ENCODE measurements around the gene RHOT1.
A peak's percentile ranks its signal among the peaks of the same experiment; 100 is the strongest.
"Not testable (repeated sequence)": the region's sequence is repeated elsewhere in the genome, so short reads cannot be mapped to it uniquely, and the experiment has no call there.

RHOT1 gene

DNA sequence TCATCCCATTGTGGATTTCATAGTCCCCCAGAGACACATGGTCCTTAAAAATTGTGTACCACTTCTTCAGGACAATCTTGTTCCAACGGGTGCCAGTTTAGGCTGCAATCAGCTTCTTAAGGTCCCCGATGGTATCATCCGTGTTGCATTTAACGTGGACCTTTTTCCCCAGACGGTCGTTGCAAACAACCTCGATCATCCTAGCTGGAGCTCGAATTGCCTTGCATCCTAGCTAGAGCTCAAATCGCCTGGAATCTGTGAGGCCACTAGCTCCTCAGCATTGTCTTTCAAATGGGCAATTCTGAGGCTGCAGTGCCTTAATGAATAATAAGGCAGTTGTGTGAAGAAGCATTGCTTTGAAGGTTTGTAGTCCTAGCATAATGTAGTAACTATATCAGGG lies 85.6 kb downstream of the RHOT1 start:
- DNase-seq (ENCODE audit: low spot score), result no peak

DNA sequence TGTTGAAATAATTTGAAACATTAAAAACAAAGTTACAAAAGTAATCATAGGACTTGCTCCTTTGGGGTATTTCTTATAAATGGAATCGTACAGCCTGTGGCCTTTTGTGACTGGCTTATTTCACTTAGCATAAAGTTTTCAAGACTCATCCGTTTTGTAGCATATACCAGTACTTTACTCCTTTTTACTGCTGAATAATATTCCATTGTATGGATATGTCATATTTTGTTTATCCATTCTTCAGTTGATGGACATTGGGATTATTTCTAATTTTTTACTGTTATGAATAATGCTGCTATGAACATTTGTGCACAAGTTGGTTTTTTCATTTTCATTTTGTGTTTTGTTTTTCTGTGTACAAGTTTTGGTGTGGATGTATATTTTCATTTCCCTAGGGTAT lies 93.3 kb downstream of the RHOT1 start:
- no peak for DNase-seq (ENCODE audit: low spot score)

DNA sequence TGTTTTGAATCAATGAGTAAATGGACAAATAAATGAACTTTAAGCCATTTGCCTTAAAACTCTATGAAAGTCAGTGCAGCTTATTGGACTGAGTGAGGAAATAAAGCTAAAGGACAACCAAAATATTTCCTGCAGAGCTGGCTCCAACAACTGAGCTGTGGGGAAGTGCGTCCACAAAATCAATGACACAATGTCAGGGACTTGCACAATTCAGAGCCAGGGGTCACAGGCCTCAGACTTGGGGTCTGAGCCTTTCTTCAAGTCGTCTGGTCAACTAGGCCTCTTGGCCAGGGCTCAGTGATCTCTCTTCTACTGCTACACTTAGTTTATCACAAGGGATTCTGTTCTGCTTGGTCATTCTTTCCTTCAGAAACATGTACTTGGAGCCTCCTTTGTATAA lies 97.2 kb downstream of the RHOT1 start:
- DNase-seq (ENCODE audit: low spot score), result no peak

GRCh38 chr17:32240750-32241149 lies 98.4 kb downstream of the RHOT1 start:
- no peak for DNase-seq (ENCODE audit: low spot score)

- DNase-seq (ENCODE audit: low spot score), result no peak
Measured at GRCh38 chr17:32241640-32242039, 99.3 kb downstream of the RHOT1 start.

GRCh38 chr17:32249475-32249874 lies 107.2 kb downstream of the RHOT1 start:
- no peak for DNase-seq (ENCODE audit: low spot score)

- DNase-seq (ENCODE audit: low spot score), result peak; percentile 82
Measured at GRCh38 chr17:32253117-32253611, 110.9 kb downstream of the RHOT1 start.

DNA sequence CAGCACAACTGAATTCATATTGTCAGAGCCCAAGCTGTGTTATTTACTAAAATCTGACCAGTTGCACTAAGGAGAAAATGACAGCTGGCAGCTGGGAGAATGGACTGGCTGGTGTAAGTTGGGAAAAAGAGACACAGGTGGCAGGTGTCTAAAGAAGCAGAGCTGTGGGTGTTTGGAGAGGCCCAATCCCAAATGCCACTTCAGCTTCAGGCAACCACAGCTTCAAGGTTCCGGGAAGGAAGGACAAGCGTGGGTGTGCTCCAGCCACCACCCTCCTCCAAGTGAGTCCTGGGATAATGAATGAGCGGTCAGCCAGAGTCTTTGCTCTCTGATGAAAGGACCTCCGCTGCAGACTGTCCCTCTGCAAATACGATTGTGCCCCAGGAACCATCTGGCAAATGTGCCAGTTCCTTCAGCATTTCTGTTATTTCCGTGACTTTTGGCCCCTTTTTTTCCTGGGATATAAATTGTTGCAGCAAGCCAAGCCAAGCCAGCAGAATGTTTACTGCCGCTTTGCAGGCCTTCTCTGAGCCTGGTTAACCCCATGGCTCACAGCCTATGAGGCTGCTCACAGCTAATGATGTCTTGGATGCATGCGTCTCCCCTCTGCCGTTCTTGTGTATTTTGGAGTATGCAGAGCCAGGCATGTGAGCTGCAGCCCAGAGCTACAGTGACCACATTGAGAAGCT lies 113.9 kb downstream of the RHOT1 start:
- DNase-seq (ENCODE audit: low spot score), result no peak

DNA sequence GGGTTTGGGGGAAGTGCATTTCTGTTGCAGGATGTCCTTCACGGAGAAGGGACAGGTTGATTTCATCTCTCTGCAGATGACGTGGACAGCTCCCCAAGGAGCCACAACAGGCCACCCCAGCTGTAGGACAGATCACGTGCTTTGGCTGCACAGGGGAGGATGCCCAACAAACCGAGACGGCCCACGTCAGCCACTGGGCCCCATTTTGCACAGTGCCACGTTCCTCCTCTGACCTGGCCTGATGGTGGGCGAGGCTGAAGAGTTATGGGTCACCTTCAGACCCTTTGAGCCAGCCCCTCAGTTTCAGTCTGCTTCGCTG lies 114.4 kb downstream of the RHOT1 start:
- no peak for DNase-seq (ENCODE audit: low spot score)

- no peak for DNase-seq (ENCODE audit: low spot score)
Measured at GRCh38 chr17:32258383-32259140, 116.3 kb downstream of the RHOT1 start.

DNA sequence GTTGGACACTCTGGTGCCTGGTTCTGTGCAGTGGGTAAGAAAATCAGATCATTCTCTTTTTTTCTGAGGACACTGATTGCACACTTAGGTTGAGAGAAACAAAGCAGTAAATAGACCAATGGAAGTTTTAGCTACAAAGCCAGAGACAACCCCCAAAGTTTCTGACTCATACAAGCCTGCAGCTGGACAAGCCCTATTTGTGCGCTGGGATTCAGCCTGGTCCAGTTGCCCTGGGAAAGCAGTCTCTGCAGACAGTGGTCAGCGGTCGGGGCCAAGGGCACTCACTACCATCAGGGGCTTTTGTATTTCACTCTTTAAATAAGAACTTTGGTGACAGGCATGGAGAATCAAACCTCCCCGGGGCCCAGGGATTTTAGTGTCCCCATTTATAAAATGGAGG lies 117.3 kb downstream of the RHOT1 start:
- peak; percentile 77 for DNase-seq (ENCODE audit: low spot score)

- no peak for DNase-seq (ENCODE audit: low spot score)
Measured at GRCh38 chr17:32261417-32261736, 119.1 kb downstream of the RHOT1 start.

DNA sequence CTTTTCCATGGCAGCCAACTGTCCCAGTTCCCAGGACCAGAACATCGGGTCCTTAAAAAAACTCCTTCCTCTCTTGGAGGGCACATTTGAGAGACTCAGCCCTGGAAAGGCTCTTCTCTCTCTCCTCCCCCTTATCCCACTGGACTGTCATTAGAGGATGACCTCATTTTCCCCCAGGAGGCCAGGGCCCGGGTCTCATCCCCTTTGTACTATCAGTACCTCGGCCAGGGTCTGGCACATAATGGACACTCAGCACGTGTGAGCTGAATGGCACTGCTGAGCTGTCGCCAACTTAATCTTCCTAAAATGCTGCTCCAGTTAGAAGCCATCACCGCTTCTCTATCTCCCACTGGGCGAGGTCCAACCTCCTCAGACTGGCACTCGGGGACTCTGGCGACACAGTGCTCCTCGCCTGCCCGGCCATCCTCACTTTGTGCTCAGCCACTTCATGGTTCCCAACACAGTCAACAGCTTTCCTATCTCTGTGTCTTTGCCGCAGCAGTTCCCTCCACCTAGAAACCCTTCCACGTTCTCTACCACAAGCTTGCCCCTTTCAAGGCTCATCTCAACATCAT lies 119.7 kb downstream of the RHOT1 start:
- no peak for DNase-seq (ENCODE audit: low spot score)

GRCh38 chr17:32263515-32263914 lies 121.2 kb downstream of the RHOT1 start:
- not testable (repeated sequence) for DNase-seq (ENCODE audit: low spot score)

- no peak for DNase-seq (ENCODE audit: low spot score)
Measured at GRCh38 chr17:32264140-32264799, 122.0 kb downstream of the RHOT1 start.

GRCh38 chr17:32264823-32265191 lies 122.5 kb downstream of the RHOT1 start:
- no peak for DNase-seq (ENCODE audit: low spot score)

DNA sequence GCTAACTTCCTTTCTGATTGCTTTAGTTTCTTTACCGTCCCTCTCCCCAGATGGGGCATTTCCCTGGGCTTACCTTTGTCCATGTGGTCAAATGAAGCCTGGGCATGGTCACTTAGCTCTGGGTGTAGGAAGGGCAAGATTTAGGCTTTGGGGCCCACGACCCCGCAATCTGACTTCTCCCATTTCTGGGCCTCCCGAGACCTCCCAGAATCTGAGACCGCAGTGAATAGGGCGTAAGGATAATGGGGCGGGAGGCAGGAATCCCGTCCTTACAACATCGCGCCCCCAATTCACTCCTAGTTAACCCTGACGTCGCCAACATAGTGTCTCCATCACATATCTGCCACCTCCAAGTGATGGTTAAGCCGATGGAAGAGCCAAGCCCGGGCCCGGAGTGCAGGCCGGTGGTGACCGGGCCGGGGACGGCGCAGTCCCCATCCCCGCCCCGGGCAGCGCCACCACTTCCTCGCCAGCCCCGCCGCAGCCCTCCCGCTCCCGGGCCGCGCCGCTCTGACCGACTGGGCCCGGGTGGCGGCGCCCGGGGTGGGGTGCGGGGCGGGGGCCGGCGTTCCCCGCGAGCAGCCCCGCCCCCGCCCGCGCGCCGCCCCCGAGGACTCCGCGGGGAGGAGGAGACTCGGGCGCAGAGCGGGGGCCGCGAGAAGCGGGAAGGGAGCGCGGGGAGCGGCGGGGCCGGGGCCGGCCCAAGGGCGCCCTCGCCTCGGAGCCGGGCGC lies 123.1 kb downstream of the RHOT1 start, which contains the start of gene RHBDL3:
TSS of gene RHBDL3 (plus strand) at position 641 of the 732 bp plus-strand sequence. CDS start 358 bp downstream, outside the sequence.
- no peak for DNase-seq (ENCODE audit: low spot score)

DNA sequence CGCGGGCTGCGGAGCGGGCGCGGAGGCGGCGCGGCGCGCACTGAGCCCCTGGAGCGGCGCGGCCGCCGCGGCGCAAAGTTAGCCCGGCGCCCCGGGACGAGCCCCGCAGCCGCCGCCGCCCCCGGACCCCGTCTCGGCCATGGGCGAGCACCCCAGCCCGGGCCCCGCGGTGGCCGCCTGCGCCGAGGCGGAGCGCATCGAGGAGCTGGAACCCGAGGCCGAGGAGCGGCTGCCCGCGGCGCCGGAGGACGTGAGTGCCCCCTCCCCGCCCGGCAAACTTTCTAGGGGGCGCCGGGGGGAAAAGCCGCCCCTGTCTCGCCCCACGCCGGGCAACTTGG lies 123.7 kb downstream of the RHOT1 start:
- DNase-seq (ENCODE audit: low spot score), result no peak

- no peak for DNase-seq (ENCODE audit: low spot score)
Measured at GRCh38 chr17:32266389-32267301, 124.3 kb downstream of the RHOT1 start.

DNA sequence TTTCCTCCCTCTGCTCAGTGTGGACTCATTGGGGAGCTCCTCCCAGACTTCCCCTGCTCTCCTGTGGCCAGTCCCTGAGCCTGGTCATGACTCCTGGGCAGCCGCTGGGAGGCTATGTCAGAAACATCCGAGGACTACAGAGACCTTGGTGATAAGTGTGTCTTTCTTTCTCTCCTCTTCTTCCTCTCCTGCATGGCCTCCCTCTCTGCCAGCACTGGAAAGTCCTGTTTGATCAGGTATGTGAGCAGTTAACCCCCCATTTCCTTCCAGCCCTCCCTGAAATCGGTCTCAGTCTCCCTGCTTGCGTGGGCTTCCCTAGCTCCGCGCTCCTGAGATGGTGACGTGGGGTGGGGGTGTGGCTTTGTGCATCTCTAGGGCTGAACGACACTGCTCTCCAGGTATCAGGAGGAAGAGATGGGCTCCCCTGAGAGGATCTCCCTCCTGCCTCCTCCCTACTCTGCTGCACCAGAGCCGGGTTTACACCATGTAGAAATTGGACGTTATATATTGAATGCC lies 125.4 kb downstream of the RHOT1 start:
- DNase-seq (ENCODE audit: low spot score), result no peak

GRCh38 chr17:32268734-32269288 lies 126.5 kb downstream of the RHOT1 start:
- DNase-seq (ENCODE audit: low spot score), result no peak

Data from COLO829 (cell line).